HepG2 (cell line): ENCODE data around the gene KCNMB4. TPM values are rescaled to one million over a fixed set of nuclear protein-coding genes. Genes with fewer than 3 reads are reported as not detected.

Experiments
- ATAC-seq: fragments of 200-7000 bp; cut with Tn5 transposase; 3 replicates; pipeline ENCODE4 v1.9.1; 2020; ENCODE audit warnings: mild to moderate bottlenecking, moderate library complexity
- BruUV-seq: library from RNA; stranded (reverse); fragments of 400-500 nt; replicated peaks from 2 replicates; lab custom pipeline; 2021; lab: Mats Ljungman, UMichigan
- CTCF ChIA-PET: fragments of 300-600 bp; formaldehyde crosslinking; extraction: SDS; loops from one replicate; lab custom pipeline; 2021; ENCODE audit warnings: low total read pairs, inconsistent platforms, low intra/inter-chr PET ratio; lab: Yijun Ruan, JAX
- POLR2A ChIA-PET: fragments of 350-600 bp; sonication (Branson Sonifier 250); formaldehyde crosslinking; loops from one replicate; lab custom pipeline; 2020; ENCODE audit warnings: antibody characterized with exemption, inconsistent platforms; lab: Yijun Ruan, JAX
- DNase-seq: peaks from one replicate; pipeline ENCODE4 v3.0.0-alpha.2; 2015; ENCODE audit warnings: low spot score
- FAIRE-seq: peaks from 3 replicates; lab custom pipeline; 2011; peaks lifted over from hg19 to GRCh38; lab: Jason Lieb, UNC
- H2AFZ ChIP-seq: one replicate; pipeline ENCODE4 v1.6.1; 2011; ENCODE audit warnings: low read length, inconsistent platforms
- H3K27ac ChIP-seq: fragments of 300-600 bp; 3 replicates; pipeline ENCODE4 v1.8.0; 2011; ENCODE audit warnings: mixed run types, mild to moderate bottlenecking, mixed read lengths, low read length, inconsistent platforms; ENCODE audit not compliant: insufficient read depth; ENCODE audit errors: extremely low read length
- H3K27me3 ChIP-seq, 2 experiments: fragments of 200-600 bp in 1 of 2; 2 replicates in 1 of 2; 3 replicates in 1 of 2; pipeline versions ENCODE4 v1.6.0 to v1.8.0; 2011; ENCODE audit warnings: low read length in 2 of 2, mild to moderate bottlenecking in 2 of 2, moderate library complexity in 2 of 2, inconsistent platforms in 1 of 2; ENCODE audit not compliant: insufficient read depth in 2 of 2, control insufficient read depth in 1 of 2
- H3K36me3 ChIP-seq, 2 experiments: fragments of 200-600 bp in 1 of 2; replicated peaks in 1 of 2; 2 replicates in 1 of 2; 3 replicates in 1 of 2; pipeline versions ENCODE4 v1.5.1 to v1.8.0; 2011; ENCODE audit warnings: low read length in 2 of 2, inconsistent platforms in 1 of 2; ENCODE audit not compliant: insufficient read depth in 2 of 2, control insufficient read depth in 1 of 2
- H3K4me1 ChIP-seq: 2 replicates; pipeline ENCODE4 v1.5.1; 2012; ENCODE audit warnings: low read length, inconsistent platforms; ENCODE audit not compliant: insufficient read depth
- H3K4me2 ChIP-seq: 2 replicates; pipeline ENCODE4 v1.6.0; 2011; ENCODE audit warnings: low read depth, low read length, inconsistent platforms
- H3K4me3 ChIP-seq, 3 experiments: fragments of 200-600 bp in 1 of 3; sonication (generic), shearing (Covaris generic) in 1 of 3; replicated peaks in 1 of 3; 2 replicates each; pipeline ENCODE4 v1.5.1; 2011 to 2016; ENCODE audit warnings: low read length in 3 of 3, inconsistent platforms in 2 of 3, low read depth in 2 of 3, mild to moderate bottlenecking in 2 of 3, control low read depth in 1 of 3, mixed read lengths in 1 of 3; ENCODE audit not compliant: insufficient read depth in 1 of 3
- H3K79me2 ChIP-seq: one replicate; pipeline ENCODE4 v1.6.1; 2011; ENCODE audit warnings: low read length, inconsistent platforms; ENCODE audit not compliant: insufficient read depth
- H3K9ac ChIP-seq: 2 replicates; pipeline ENCODE4 v1.6.0; 2011; ENCODE audit warnings: mild to moderate bottlenecking, low read depth, low read length, inconsistent platforms; ENCODE audit not compliant: insufficient read depth
- H3K9me3 ChIP-seq: 2 replicates; pipeline ENCODE4 v1.5.1; 2012; ENCODE audit warnings: mild to moderate bottlenecking, low read length
- H4K20me1 ChIP-seq: 2 replicates; pipeline ENCODE4 v1.6.0; 2011; ENCODE audit warnings: inconsistent platforms, mild to moderate bottlenecking, low read length, moderate library complexity; ENCODE audit not compliant: insufficient read depth
- BORCS8-MEF2B ChIP-seq: sonication (generic); formaldehyde crosslinking; IDR thresholded peaks from 2 replicates; pipeline ENCODE4 v1.8.0; 2022; ENCODE audit warnings: mild to moderate bottlenecking, missing genetic modification reagents
- CREB3 ChIP-seq: sonication (generic); formaldehyde crosslinking; IDR thresholded peaks from 2 replicates; pipeline ENCODE4 v1.5.0; 2020; ENCODE audit warnings: missing genetic modification reagents
- E2F2 ChIP-seq: sonication (generic); formaldehyde crosslinking; IDR thresholded peaks from 2 replicates; pipeline ENCODE4 v1.4.0; 2020; ENCODE audit warnings: missing genetic modification reagents, borderline replicate concordance
- EEA1 ChIP-seq: sonication (generic); formaldehyde crosslinking; IDR thresholded peaks from 2 replicates; pipeline ENCODE4 v1.5.1; 2020; ENCODE audit warnings: mild to moderate bottlenecking, missing genetic modification reagents, borderline replicate concordance
- ELF3 ChIP-seq: IDR thresholded peaks from 2 replicates; pipeline ENCODE4 v1.6.1; 2016; ENCODE audit warnings: missing genetic modification reagents, missing compliant biosample characterization
- ETV5 ChIP-seq: IDR thresholded peaks from 2 replicates; pipeline ENCODE4 v1.6.1; 2018; ENCODE audit warnings: missing biosample characterization, missing genetic modification reagents, inconsistent platforms, borderline replicate concordance
- ISL2 ChIP-seq: sonication (generic); formaldehyde crosslinking; IDR thresholded peaks from 2 replicates; pipeline ENCODE4 v1.5.0; 2020; ENCODE audit warnings: missing genetic modification reagents
- JUNB ChIP-seq: sonication (generic); formaldehyde crosslinking; IDR thresholded peaks from 2 replicates; pipeline ENCODE4 v1.8.0; 2022; ENCODE audit warnings: missing genetic modification reagents, mild to moderate bottlenecking, borderline replicate concordance
- MTA1 ChIP-seq: sonication (generic); formaldehyde crosslinking; IDR thresholded peaks from 2 replicates; pipeline ENCODE4 v1.4.0; 2020; ENCODE audit warnings: missing genetic modification reagents, mild to moderate bottlenecking, borderline replicate concordance
- POLR2G ChIP-seq: fragments of 200-400 bp; formaldehyde crosslinking; IDR thresholded peaks from 2 replicates; pipeline ENCODE4 v1.6.1; 2018; ENCODE audit warnings: mild to moderate bottlenecking, low read depth, low read length, moderate library complexity
- RBM22 ChIP-seq: fragments of 200-400 bp; formaldehyde crosslinking; optimal IDR thresholded peaks from 2 replicates; pipeline ENCODE3; 2017; ENCODE audit warnings: mild to moderate bottlenecking, low read length, moderate library complexity
- TARDBP ChIP-seq: sonication (generic); formaldehyde crosslinking; IDR thresholded peaks from 2 replicates; pipeline ENCODE4 v1.8.0; 2022; ENCODE audit warnings: mild to moderate bottlenecking, missing genetic modification reagents
- TBX2 ChIP-seq: sonication (generic); formaldehyde crosslinking; IDR thresholded peaks from 2 replicates; pipeline ENCODE4 v1.5.0; 2020; ENCODE audit warnings: missing genetic modification reagents, mild to moderate bottlenecking, borderline replicate concordance
- ZNF556 ChIP-seq: sonication (generic); formaldehyde crosslinking; IDR thresholded peaks from 2 replicates; pipeline ENCODE4 v1.4.0; 2020; ENCODE audit warnings: mild to moderate bottlenecking, missing genetic modification reagents, borderline replicate concordance
- ZNF7 ChIP-seq: IDR thresholded peaks from 2 replicates; pipeline ENCODE4 v1.6.1; 2016; ENCODE audit warnings: missing biosample characterization, missing genetic modification reagents
- ZNF749 ChIP-seq: sonication (generic); formaldehyde crosslinking; IDR thresholded peaks from 2 replicates; pipeline ENCODE4 v1.8.0; 2022; ENCODE audit warnings: mild to moderate bottlenecking, missing genetic modification reagents, moderate library complexity, borderline replicate concordance
- WGBS: methylation state at CpG from one replicate; pipeline ENCODE4 v1.1.6; 2017; ENCODE audit warnings: low lambda C conversion rate; 5-methylcytosine and 5-hydroxymethylcytosine counted together
- in situ Hi-C: cut with HindIII; loops from 2 replicates; pipeline ENCODE4 v1.10.0; 2017; ENCODE audit warnings: low pct_unique_long_range_greater_than_20kb; ENCODE audit not compliant: extremely low pct_ligation_motif_present
- intact Hi-C: fragments of 100-400 bp; cut with micrococcal nuclease; formaldehyde crosslinking; loops from one replicate; pipeline ENCODE4 v1.10.0; 2022; ENCODE audit not compliant: unreplicated experiment
- polyA plus RNA-seq, 8 experiments: library from polyadenylated mRNA; depleted of rRNA in 3 of 8; stranded (reverse) in 7 of 8; unstranded in 1 of 8; fragments of >200 nt; fragmentation: Illumina TruSeq in 4 of 8; extraction: Trizol in 4 of 8; gene quantifications; 2 replicates each; pipeline versions ENCODE4 v1.2.1 to v1.2.3, GENCODE V29; 2011 to 2016; ENCODE audit warnings: low read depth in 4 of 8, missing spikeins in 1 of 8, mixed read lengths in 1 of 8; ENCODE audit not compliant: insufficient read depth in 1 of 8
- total RNA-seq, 5 experiments: library from RNA; depleted of rRNA; stranded (reverse); fragments of >200 nt; fragmentation: Illumina TruSeq; extraction: Trizol; gene quantifications; 2 replicates each; pipeline ENCODE4 v1.2.3, GENCODE V29; 2016; ENCODE audit warnings: low read depth in 1 of 5

The KCNMB4 gene
- total and polyA plus RNA-seq, 2 of the 13 experiments (the other 11 are each of a cell fraction or from before 2014, with no cell fraction given), result 0.67 to 0.84 TPM

- in situ Hi-C loops (no loop called here), intact Hi-C loops (loop anchor here (10.0 kb wide), 1 partner anchor 90 kb away; the partner anchor contains the start of gene CNOT2)
- Histone ChIP-seq H3K27me3 (no peaks in the 10 kb centered on the region; a peak in 1 of 5 replicates), H3K4me2 (no peak overlapping the region), H3K9ac (no peak overlapping the region), H3K4me1 (no peaks in the 10 kb centered on the region), H3K9me3 (no peaks in the 10 kb centered on the region), H2AFZ (no peak overlapping the region), H3K36me3 (peaks cover 4 to 32% of the 10 kb centered on the region in 2 experiments; a peak in 3 of 5 replicates), H3K79me2 (no peaks in the 10 kb centered on the region), H3K4me3 (no peak overlapping the region), H4K20me1 (no peaks in the 10 kb centered on the region), H3K27ac (no peak overlapping the region)
- BruUV-seq, result no TSS peak
- FAIRE-seq, result no peak
- 98% methylated on average over 8 of the region's 8 CpGs for WGBS
- no peak for ATAC-seq
- no peak for DNase-seq
- TF ChIP-seq E2F2 (no peak), RBM22 (peak; percentile 65)
- ChIA-PET CTCF (no interaction called here), POLR2A (no interaction called here)
Observed at GRCh38 chr12:70334742-70335141, 31.3 kb upstream of the KCNMB4 start.

GRCh38 chr12:70338531-70338930 lies 27.6 kb upstream of the KCNMB4 start:
- WGBS, result 97% methylated on average over 2 of the region's 2 CpGs
- POLR2A ChIA-PET, result no interaction called here
- no peaks in the 10 kb centered on the region for H3K9me3 ChIP-seq
- no peak for FAIRE-seq
- H3K36me3 ChIP-seq, result peaks cover 8 to 56% of the 10 kb centered on the region in 2 experiments
- no peaks in the 10 kb centered on the region for H3K79me2 ChIP-seq
- H3K4me1 ChIP-seq, result no peaks in the 10 kb centered on the region
- no peak for ATAC-seq
- intact Hi-C loops, result loop anchor here (10.0 kb wide), 1 partner anchor 94 kb away; the partner anchor contains the start of gene CNOT2
- TF ChIP-seq CREB3 (CRISPR knock-in tag), result no peak
- TF ChIP-seq ZNF7, result no peak
- no peak for TF ChIP-seq MTA1 (CRISPR knock-in tag)
- no peak for TF ChIP-seq ETV5 (CRISPR knock-in tag)
- no peak for TF ChIP-seq POLR2G
- no peak for TF ChIP-seq JUNB (CRISPR knock-in tag)
- TF ChIP-seq ISL2 (CRISPR knock-in tag), result no peak
- TF ChIP-seq TBX2 (CRISPR knock-in tag), result no peak
- TF ChIP-seq ZNF749, result no peak
- TF ChIP-seq EEA1 (CRISPR knock-in tag), result no peak
- no peak for TF ChIP-seq TARDBP (CRISPR knock-in tag)
- no peak for TF ChIP-seq BORCS8-MEF2B (CRISPR knock-in tag)
- TF ChIP-seq ZNF556 (CRISPR knock-in tag), result no peak
- TF ChIP-seq ELF3, result no peak
- TF ChIP-seq, all 625 proteins: peak for 0
- Histone ChIP-seq H4K20me1 (no peaks in the 10 kb centered on the region), H3K4me3 (no peak overlapping the region), H2AFZ (no peak overlapping the region), H3K27ac (no peak overlapping the region), H3K27me3 (no peaks in the 10 kb centered on the region), H3K9ac (no peak overlapping the region), H3K4me2 (no peak overlapping the region)
- in situ Hi-C loops, result no loop called here
- BruUV-seq, result no TSS peak
- CTCF ChIA-PET, result no interaction called here
- DNase-seq, result no peak
